CD4-positive, alpha-beta T cell treated with Interleukin-15 for 1 hour (primary cell): Measurements from ENCODE around the gene GREB1L.
"Not testable (repeated sequence)": the region's sequence is repeated elsewhere in the genome, so short reads cannot be mapped to it uniquely, and the experiment has no call there.

Experiments used
- DNase-seq: peaks from one replicate; pipeline ENCODE4 v3.0.0-alpha.2; 2020

The GREB1L gene

GRCh38 chr18:21309248-21309647, 67.2 kb downstream of the GREB1L start:
- no peak for DNase-seq

GRCh38 chr18:21311980-21312379, 69.9 kb downstream of the GREB1L start:
- not testable (repeated sequence) for DNase-seq

- no peak for DNase-seq
Observed at GRCh38 chr18:21313576-21313975, 71.5 kb downstream of the GREB1L start.

GRCh38 chr18:21314724-21315123, 72.7 kb downstream of the GREB1L start:
- DNase-seq, result no peak

GRCh38 chr18:21315126-21315525, 73.1 kb downstream of the GREB1L start:
- not testable (repeated sequence) for DNase-seq

GRCh38 chr18:21315741-21316197, 73.7 kb downstream of the GREB1L start:
- DNase-seq, result no peak

- DNase-seq, result no peak
Observed at GRCh38 chr18:21316296-21316695, 74.3 kb downstream of the GREB1L start.

- no peak for DNase-seq
Observed at GRCh38 chr18:21321711-21322110, 79.7 kb downstream of the GREB1L start.

GRCh38 chr18:21327101-21327500, 85.1 kb downstream of the GREB1L start:
- no peak for DNase-seq

GRCh38 chr18:21330122-21330701, 88.2 kb downstream of the GREB1L start:
- no peak for DNase-seq

- no peak for DNase-seq
Observed at GRCh38 chr18:21331065-21331464, 89.0 kb downstream of the GREB1L start.

- DNase-seq, result no peak
Observed at GRCh38 chr18:21335927-21336488, 94.0 kb downstream of the GREB1L start.

GRCh38 chr18:21336846-21337245, 94.8 kb downstream of the GREB1L start:
- no peak for DNase-seq

- DNase-seq, result no peak
Observed at GRCh38 chr18:21341141-21341540, 99.1 kb downstream of the GREB1L start.

- DNase-seq, result no peak
Observed at GRCh38 chr18:21342372-21342771, 100.3 kb downstream of the GREB1L start.

GRCh38 chr18:21344860-21345259, 102.8 kb downstream of the GREB1L start:
- DNase-seq, result no peak

GRCh38 chr18:21345840-21346239, 103.8 kb downstream of the GREB1L start:
- DNase-seq, result no peak

- no peak for DNase-seq
Observed at GRCh38 chr18:21359746-21360145, 117.7 kb downstream of the GREB1L start.

GRCh38 chr18:21361307-21361880, 119.4 kb downstream of the GREB1L start:
- no peak for DNase-seq

GRCh38 chr18:21362831-21363230, 120.8 kb downstream of the GREB1L start:
- DNase-seq, result no peak

- no peak for DNase-seq
Observed at GRCh38 chr18:21363348-21363747, 121.3 kb downstream of the GREB1L start.

- DNase-seq, result no peak
Observed at GRCh38 chr18:21364471-21364870, 122.4 kb downstream of the GREB1L start.

GRCh38 chr18:21366896-21367295, 124.9 kb downstream of the GREB1L start:
- no peak for DNase-seq

GRCh38 chr18:21369146-21369545, 127.1 kb downstream of the GREB1L start:
- DNase-seq, result no peak

- not testable (repeated sequence) for DNase-seq
Observed at GRCh38 chr18:21369597-21369996, 127.6 kb downstream of the GREB1L start.
